A673 (cell line): ENCODE results near the gene MAP2K5.

Experiments used
- EZH2 ChIP-seq: fragments of 200-600 bp; sonication (generic); IDR thresholded peaks from 2 replicates; pipeline ENCODE4 v1.6.1; 2017; ENCODE audit warnings: borderline replicate concordance, low read depth, mild to moderate bottlenecking, mixed read lengths, antibody characterized with exemption, low read length; ENCODE audit not compliant: poor library complexity, severe bottlenecking
- TF ChIP-seq, protein P1 (sequence below): fragments of 300-800, 200-600 bp; sonication (generic); conservative IDR thresholded peaks from 2 replicates; pipeline ENCODE4 v1.5.1; 2017; ENCODE audit warnings: low read depth, mild to moderate bottlenecking, antibody characterized with exemption, low read length, moderate library complexity, mixed read lengths

DNA sequence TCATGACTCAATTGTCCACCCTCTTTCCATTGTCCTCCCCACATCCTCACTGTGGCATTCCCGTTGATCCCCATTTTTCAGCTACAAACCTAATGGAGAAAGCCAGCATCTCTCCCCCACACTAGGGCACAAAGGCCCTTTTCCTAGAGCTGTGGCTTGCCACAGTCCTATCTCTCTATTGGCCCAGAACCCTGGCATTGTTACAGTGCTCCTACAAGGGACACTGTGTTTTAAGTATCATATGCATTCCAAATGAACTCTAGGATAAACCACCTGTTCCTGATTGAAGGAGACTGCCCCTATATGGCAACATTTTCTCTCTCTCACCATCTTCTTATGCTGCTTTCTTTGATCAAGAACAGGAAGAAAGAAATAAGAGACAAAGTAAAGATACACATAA, 213.4 kb downstream of the MAP2K5 start:
- TF ChIP-seq, protein P1, sequence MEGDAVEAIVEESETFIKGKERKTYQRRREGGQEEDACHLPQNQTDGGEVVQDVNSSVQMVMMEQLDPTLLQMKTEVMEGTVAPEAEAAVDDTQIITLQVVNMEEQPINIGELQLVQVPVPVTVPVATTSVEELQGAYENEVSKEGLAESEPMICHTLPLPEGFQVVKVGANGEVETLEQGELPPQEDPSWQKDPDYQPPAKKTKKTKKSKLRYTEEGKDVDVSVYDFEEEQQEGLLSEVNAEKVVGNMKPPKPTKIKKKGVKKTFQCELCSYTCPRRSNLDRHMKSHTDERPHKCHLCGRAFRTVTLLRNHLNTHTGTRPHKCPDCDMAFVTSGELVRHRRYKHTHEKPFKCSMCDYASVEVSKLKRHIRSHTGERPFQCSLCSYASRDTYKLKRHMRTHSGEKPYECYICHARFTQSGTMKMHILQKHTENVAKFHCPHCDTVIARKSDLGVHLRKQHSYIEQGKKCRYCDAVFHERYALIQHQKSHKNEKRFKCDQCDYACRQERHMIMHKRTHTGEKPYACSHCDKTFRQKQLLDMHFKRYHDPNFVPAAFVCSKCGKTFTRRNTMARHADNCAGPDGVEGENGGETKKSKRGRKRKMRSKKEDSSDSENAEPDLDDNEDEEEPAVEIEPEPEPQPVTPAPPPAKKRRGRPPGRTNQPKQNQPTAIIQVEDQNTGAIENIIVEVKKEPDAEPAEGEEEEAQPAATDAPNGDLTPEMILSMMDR, result no peak
- no peak for TF ChIP-seq EZH2
